ENCODE measurements around the gene DHDH. TPM values are rescaled to one million over a fixed set of nuclear protein-coding genes. Genes with fewer than 3 reads are reported as not detected.
"Not testable (repeated sequence)": the region's sequence is repeated elsewhere in the genome, so short reads cannot be mapped to it uniquely, and the experiment has no call there.

Gene DHDH
- total RNA-seq, 5 donors from 2014 or later (not counting 1 experiment from before 2014, with no cell fraction given) = 0.93 to 1.7 (median 1.2) TPM

- Mint-ChIP-seq H3K9me3 (no peaks in the 10 kb centered on the region), H3K27ac (peak overlapping the region in 1 of 2 donors; percentile 28), H3K27me3 (peaks cover 11 to 35% of the 10 kb centered on the region in 2 donors), H3K4me3 (peak overlapping the region in 2 of 3 donors; percentile 57 to 71), H3K36me3 (no peaks in the 10 kb centered on the region), H3K4me1 (peaks cover 22 to 42% (median 23%) of the 10 kb centered on the region in 3 donors)
- ChIA-PET POLR2A (no interaction called here), CTCF (interaction anchor here in 1 of 2 donors (0.7 kb wide), 1 partner anchor 10 kb away, joined by 7 read pairs; no protein-coding TSS in a partner anchor)
- ATAC-seq (replicated peaks in 1 of 4) (peak in 2 of 4 experiments; percentile 22 to 35), DNase-seq (peak in 16 of 35 experiments; percentile 18 to 63 (median 43))
- H3K36me3 ChIP-seq (ENCODE audit: control insufficient read depth in 2 of 2, extremely low read depth in 1 of 2, insufficient read depth in 1 of 2, low read length in 1 of 2) = no peaks in the 10 kb centered on the region
- peaks cover 2 to 33% of the 10 kb centered on the region in 2 experiments for H3K4me1 ChIP-seq (ENCODE audit: control insufficient read depth in 1 of 2, extremely low read depth in 1 of 2, insufficient read depth in 2 of 2, low read length in 2 of 2)
- no peak overlapping the region for H3K27ac ChIP-seq (ENCODE audit: low read length)
- 36% methylated on average over 16 of the region's 25 CpGs for whole genome bisulfite sequencing (ENCODE audit: insufficient coverage)
- peaks cover 2 to 60% of the 10 kb centered on the region in 2 experiments for H3K27me3 ChIP-seq (replicated peaks in 1 of 2; ENCODE audit: control insufficient read depth in 2 of 2, extremely low read depth in 1 of 2, insufficient read depth in 2 of 2, low read length in 1 of 2)
- H3K9me3 ChIP-seq = no peaks in the 10 kb centered on the region
- H3K4me3 ChIP-seq (ENCODE audit: control insufficient read depth in 1 of 2, extremely low read depth in 1 of 2, low read length in 1 of 2) = peak overlapping the region in 1 of 2 donors; percentile 10
These were observed 37.2 kb upstream of the DHDH start for GRCh38 chr19:48896191-48896720.

- CTCF ChIA-PET = no interaction called here
These were observed 36.3 kb upstream of the DHDH start for GRCh38 chr19:48897181-48897580.

GRCh38 chr19:48899386-48899749, 34.1 kb upstream of the DHDH start:
- Mint-ChIP-seq H3K4me1 (peaks cover 33 to 57% (median 34%) of the 10 kb centered on the region in 3 donors), H3K27ac (peak overlapping the region; percentile 86 to 98)
- peak overlapping the region; percentile 64 for H3K27ac ChIP-seq (ENCODE audit: low read length)

More at GRCh38 chr19:48897181-48897580, 36.3 kb upstream of the DHDH start:
- Histone ChIP-seq H3K27ac (ENCODE audit: low read length) (no peak overlapping the region), H3K4me3 (ENCODE audit: control insufficient read depth in 1 of 2, extremely low read depth in 1 of 2, low read length in 1 of 2) (no peak overlapping the region), H3K36me3 (ENCODE audit: control insufficient read depth in 2 of 2, extremely low read depth in 1 of 2, insufficient read depth in 1 of 2, low read length in 1 of 2) (peaks cover 0 to 2% of the 10 kb centered on the region in 2 donors), H3K9me3 (no peaks in the 10 kb centered on the region), H3K27me3 (replicated peaks in 1 of 2; ENCODE audit: control insufficient read depth in 2 of 2, extremely low read depth in 1 of 2, insufficient read depth in 2 of 2, low read length in 1 of 2) (peaks cover 2 to 54% of the 10 kb centered on the region in 2 experiments), H3K4me1 (ENCODE audit: control insufficient read depth in 1 of 2, extremely low read depth in 1 of 2, insufficient read depth in 2 of 2, low read length in 2 of 2) (peaks cover 2 to 40% of the 10 kb centered on the region in 2 experiments)
- peaks cover 28 to 50% (median 29%) of the 10 kb centered on the region in 3 donors for H3K4me1 Mint-ChIP-seq
- ATAC-seq (replicated peaks in 1 of 4) = no peak
- 73% methylated on average over 4 of the region's 5 CpGs for WGBS (ENCODE audit: insufficient coverage)
- peaks cover 5 to 27% of the 10 kb centered on the region in 2 donors for H3K27me3 Mint-ChIP-seq
- peaks cover 3% of the 10 kb centered on the region for H3K36me3 Mint-ChIP-seq
- no peaks in the 10 kb centered on the region for H3K9me3 Mint-ChIP-seq
- peak overlapping the region in 1 of 3 donors; percentile 71 for H3K4me3 Mint-ChIP-seq
- DNase-seq = no peak
- H3K27ac Mint-ChIP-seq = no peak overlapping the region
- POLR2A ChIA-PET = no interaction called here

GRCh38 chr19:48899781-48900476, 33.6 kb upstream of the DHDH start, which contains the start of gene NUCB1:
TSS of gene NUCB1 (plus strand) at chr19:48900312. CDS start at chr19:48900797, 485 bp downstream.
- peak within 1 kb of the TSS; percentile 64 for H3K27ac ChIP-seq (ENCODE audit: low read length)
- no peaks in the 10 kb centered on the region for H3K9me3 Mint-ChIP-seq
- peaks cover 0 to 28% of the 10 kb centered on the region in 2 experiments for H3K27me3 ChIP-seq (replicated peaks in 1 of 2; ENCODE audit: control insufficient read depth in 2 of 2, extremely low read depth in 1 of 2, insufficient read depth in 2 of 2, low read length in 1 of 2)
- 2% methylated on average over 26 of the region's 34 CpGs for WGBS (ENCODE audit: insufficient coverage)
- CTCF ChIA-PET = interaction anchor here in 1 of 2 donors (0.5 to 3.0 kb wide), 3 partner anchors 63 to 93 kb away, joined by 4 to 23 read pairs (median 8); partner anchors contain the start of genes GYS1 and RUVBL2
- POLR2A ChIA-PET = interaction anchor here (0.5 to 1.0 kb wide), 5 partner anchors 14 to 97 kb away, joined by 3 to 6 read pairs (median 3); partner anchors contain the start of genes DHDH (in 1 of the 2) and RUVBL2 (in 1 of the 2)
- H3K4me1 ChIP-seq (ENCODE audit: control insufficient read depth in 1 of 2, extremely low read depth in 1 of 2, insufficient read depth in 2 of 2, low read length in 2 of 2) = peaks cover 2 to 48% of the 10 kb centered on the region in 2 experiments
- DNase-seq (peak; percentile 94 to 99 (median 97)), ATAC-seq (replicated peaks in 1 of 4) (peak; percentile 93 to 96 (median 95))
- peaks cover 30 to 52% (median 33%) of the 10 kb centered on the region in 3 donors for H3K4me1 Mint-ChIP-seq
- no peaks in the 10 kb centered on the region for H3K9me3 ChIP-seq
- peaks cover 0 to 6% of the 10 kb centered on the region in 2 donors for H3K36me3 ChIP-seq (ENCODE audit: control insufficient read depth in 2 of 2, extremely low read depth in 1 of 2, insufficient read depth in 1 of 2, low read length in 1 of 2)
- peak within 1 kb of the TSS; percentile 91 to 99 (median 91) for H3K4me3 Mint-ChIP-seq
- H3K4me3 ChIP-seq (ENCODE audit: control insufficient read depth in 1 of 2, extremely low read depth in 1 of 2, low read length in 1 of 2) = peak within 1 kb of the TSS; percentile 72 to 89
- peak within 1 kb of the TSS; percentile 97 to 98 for H3K27ac Mint-ChIP-seq
- peaks cover 10% of the 10 kb centered on the region for H3K36me3 Mint-ChIP-seq
- H3K27me3 Mint-ChIP-seq = peaks cover under 1 to 7% of the 10 kb centered on the region in 2 donors

More at GRCh38 chr19:48899386-48899749, 34.1 kb upstream of the DHDH start:
- DNase-seq; H3K36me3 ChIP-seq (ENCODE audit: control insufficient read depth in 2 of 2, extremely low read depth in 1 of 2, insufficient read depth in 1 of 2, low read length in 1 of 2); ATAC-seq (replicated peaks in 1 of 4); H3K9me3 ChIP-seq; H3K9me3 Mint-ChIP-seq; H3K36me3 Mint-ChIP-seq: not testable (repeated sequence)
- H3K27me3 Mint-ChIP-seq = peaks cover 5 to 12% of the 10 kb centered on the region in 2 donors
- H3K27me3 ChIP-seq (replicated peaks in 1 of 2; ENCODE audit: control insufficient read depth in 2 of 2, extremely low read depth in 1 of 2, insufficient read depth in 2 of 2, low read length in 1 of 2) = peaks cover 0 to 34% of the 10 kb centered on the region in 2 experiments
- 100% methylated on average over 3 of the region's 11 CpGs for WGBS (ENCODE audit: insufficient coverage)
- ChIA-PET POLR2A (interaction anchor here (0.6 to 0.9 kb wide), 2 partner anchors 13 to 34 kb away, joined by 3 to 6 read pairs; partner anchors contain the start of gene DHDH (in 1 of the 2)), CTCF (interaction anchor here in 1 of 2 donors (3.0 kb wide), 1 partner anchor 72 kb away, joined by 23 read pairs; no protein-coding TSS in a partner anchor)
- H3K4me3 Mint-ChIP-seq = peak overlapping the region; percentile 66 to 99 (median 91)
- peak overlapping the region in 1 of 2 donors; percentile 72 for H3K4me3 ChIP-seq (ENCODE audit: control insufficient read depth in 1 of 2, extremely low read depth in 1 of 2, low read length in 1 of 2)
- H3K4me1 ChIP-seq (ENCODE audit: control insufficient read depth in 1 of 2, extremely low read depth in 1 of 2, insufficient read depth in 2 of 2, low read length in 2 of 2) = peaks cover 2 to 48% of the 10 kb centered on the region in 2 experiments

GRCh38 chr19:48900477-48901406, 32.8 kb upstream of the DHDH start:
- ATAC-seq (replicated peaks in 1 of 4) = peak in 3 of 4 experiments; percentile 8 to 20 (median 18)
- peaks cover 29 to 47% (median 33%) of the 10 kb centered on the region in 3 donors for H3K4me1 Mint-ChIP-seq
- peak overlapping the region; percentile 91 to 99 (median 91) for H3K4me3 Mint-ChIP-seq
- H3K9me3 ChIP-seq = no peaks in the 10 kb centered on the region
- peaks cover 3 to 13% of the 10 kb centered on the region in 2 donors for H3K36me3 ChIP-seq (ENCODE audit: control insufficient read depth in 2 of 2, extremely low read depth in 1 of 2, insufficient read depth in 1 of 2, low read length in 1 of 2)
- H3K36me3 Mint-ChIP-seq = peaks cover 17% of the 10 kb centered on the region
- ChIA-PET POLR2A (interaction anchor here (0.5 to 1.3 kb wide), 7 partner anchors 15 to 326 kb away, joined by 3 to 9 read pairs (median 4); partner anchors contain the start of genes PPP1R15A (in 1 of the 2) and RUVBL2 (in 1 of the 2)), CTCF (interaction anchor here in 1 of 2 donors (0.5 to 3.0 kb wide), 3 partner anchors 64 to 93 kb away, joined by 4 to 23 read pairs (median 8); partner anchors contain the start of genes GYS1 and RUVBL2)
- peak overlapping the region; percentile 72 to 89 for H3K4me3 ChIP-seq (ENCODE audit: control insufficient read depth in 1 of 2, extremely low read depth in 1 of 2, low read length in 1 of 2)
- peak overlapping the region; percentile 97 to 98 for H3K27ac Mint-ChIP-seq
- 10% methylated on average over 15 of the region's 24 CpGs for WGBS (ENCODE audit: insufficient coverage)
- H3K27me3 ChIP-seq (replicated peaks in 1 of 2; ENCODE audit: control insufficient read depth in 2 of 2, extremely low read depth in 1 of 2, insufficient read depth in 2 of 2, low read length in 1 of 2) = peaks cover 0 to 20% of the 10 kb centered on the region in 2 experiments
- peaks cover 0 to 5% of the 10 kb centered on the region in 2 donors for H3K27me3 Mint-ChIP-seq
- peaks cover 2 to 41% of the 10 kb centered on the region in 2 experiments for H3K4me1 ChIP-seq (ENCODE audit: control insufficient read depth in 1 of 2, extremely low read depth in 1 of 2, insufficient read depth in 2 of 2, low read length in 2 of 2)
- H3K27ac ChIP-seq (ENCODE audit: low read length) = peak overlapping the region; percentile 64
- no peaks in the 10 kb centered on the region for H3K9me3 Mint-ChIP-seq
- peak in 7 of 35 experiments; percentile 16 to 51 (median 28) for DNase-seq
